ENCODE data around the gene SHQ1.

Gene SHQ1

GRCh38 chr3:72847751-72848702 is at the start of gene SHQ1 (continued):
- TF ChIP-seq CTCF (tag by site-specific recombination; IDR thresholded peaks at IDR 0.05), result no peak
- no peak for TF ChIP-seq TCF7L2 (IDR thresholded peaks at IDR 0.05; ENCODE audit: borderline replicate concordance, low read depth, low read length)
- TF ChIP-seq KLF9 (tag by site-specific recombination; IDR thresholded peaks at IDR 0.05; ENCODE audit: low read depth), result peak; percentile 76
- no peak for TF ChIP-seq SALL2 (tag by site-specific recombination; IDR thresholded peaks at IDR 0.05; ENCODE audit: borderline replicate concordance)
- peak; percentile 39 for TF ChIP-seq KLF1 (tag by site-specific recombination; IDR thresholded peaks at IDR 0.05)
- TF ChIP-seq, protein P1, sequence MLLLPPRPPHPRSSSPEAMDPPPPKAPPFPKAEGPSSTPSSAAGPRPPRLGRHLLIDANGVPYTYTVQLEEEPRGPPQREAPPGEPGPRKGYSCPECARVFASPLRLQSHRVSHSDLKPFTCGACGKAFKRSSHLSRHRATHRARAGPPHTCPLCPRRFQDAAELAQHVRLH (tag by site-specific recombination; IDR thresholded peaks at IDR 0.05), result no peak
- no peak for TF ChIP-seq ZNF555 (tag by site-specific recombination; conservative IDR thresholded peaks at IDR 0.05)
- TF ChIP-seq ZNF416 (tag by site-specific recombination; IDR thresholded peaks at IDR 0.05), result no peak
- peak; percentile 45; the same call in 1 of the 2 replicates for TF ChIP-seq IKZF3 (tag by site-specific recombination; IDR thresholded peaks at IDR 0.05)
- 0 out of 2 replicates have a peak, but pooled peaks have one; percentile 37 for TF ChIP-seq ZNF600 (tag by site-specific recombination; IDR thresholded peaks at IDR 0.05)
- no peak for TF ChIP-seq ZNF776 (tag by site-specific recombination; IDR thresholded peaks at IDR 0.05; ENCODE audit: borderline replicate concordance)
- TF ChIP-seq ZBTB11 (tag by site-specific recombination; conservative IDR thresholded peaks at IDR 0.05; ENCODE audit: low read depth), result peak; percentile 93
- TF ChIP-seq ZNF585B (tag by site-specific recombination; IDR thresholded peaks at IDR 0.05), result no peak
- no peak for TF ChIP-seq MEIS1 (CRISPR knock-in tag; IDR thresholded peaks at IDR 0.05; ENCODE audit: borderline replicate concordance)
- TF ChIP-seq SP2 (tag by site-specific recombination; IDR thresholded peaks at IDR 0.05), result peak; percentile 80
- no peak for TF ChIP-seq ZNF248 (tag by site-specific recombination; IDR thresholded peaks at IDR 0.05)
- 0 out of 2 replicates have a peak, but pooled peaks have one; percentile 54 for TF ChIP-seq ZNF2 (tag by site-specific recombination; IDR thresholded peaks at IDR 0.05)
- TF ChIP-seq ZEB2 (tag by site-specific recombination; IDR thresholded peaks at IDR 0.05), result peak; percentile 58; the same call in 1 of the 2 replicates
- no peak for TF ChIP-seq SCRT2 (tag by site-specific recombination; IDR thresholded peaks at IDR 0.05)
- TF ChIP-seq ZNF354C (tag by site-specific recombination; IDR thresholded peaks at IDR 0.05; ENCODE audit: borderline replicate concordance, low read depth), result no peak
- TF ChIP-seq ZNF571 (tag by site-specific recombination; IDR thresholded peaks at IDR 0.05), result no peak
- TF ChIP-seq YY2 (tag by site-specific recombination; IDR thresholded peaks at IDR 0.05), result no peak
- TF ChIP-seq ZNF404 (tag by site-specific recombination; IDR thresholded peaks at IDR 0.05), result no peak
- no peak for TF ChIP-seq ZNF621 (tag by site-specific recombination; IDR thresholded peaks at IDR 0.05)
- TF ChIP-seq, protein P2, sequence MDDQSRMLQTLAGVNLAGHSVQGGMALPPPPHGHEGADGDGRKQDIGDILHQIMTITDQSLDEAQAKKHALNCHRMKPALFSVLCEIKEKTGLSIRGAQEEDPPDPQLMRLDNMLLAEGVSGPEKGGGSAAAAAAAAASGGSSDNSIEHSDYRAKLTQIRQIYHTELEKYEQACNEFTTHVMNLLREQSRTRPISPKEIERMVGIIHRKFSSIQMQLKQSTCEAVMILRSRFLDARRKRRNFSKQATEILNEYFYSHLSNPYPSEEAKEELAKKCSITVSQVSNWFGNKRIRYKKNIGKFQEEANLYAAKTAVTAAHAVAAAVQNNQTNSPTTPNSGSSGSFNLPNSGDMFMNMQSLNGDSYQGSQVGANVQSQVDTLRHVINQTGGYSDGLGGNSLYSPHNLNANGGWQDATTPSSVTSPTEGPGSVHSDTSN (CRISPR knock-in tag; IDR thresholded peaks at IDR 0.05), result peak; percentile 40; the same call in 1 of the 2 replicates
- TF ChIP-seq ZSCAN23 (tag by site-specific recombination; IDR thresholded peaks at IDR 0.05), result no peak
- TF ChIP-seq ZNF184 (tag by site-specific recombination; IDR thresholded peaks at IDR 0.05), result no peak
- TF ChIP-seq, protein P3, sequence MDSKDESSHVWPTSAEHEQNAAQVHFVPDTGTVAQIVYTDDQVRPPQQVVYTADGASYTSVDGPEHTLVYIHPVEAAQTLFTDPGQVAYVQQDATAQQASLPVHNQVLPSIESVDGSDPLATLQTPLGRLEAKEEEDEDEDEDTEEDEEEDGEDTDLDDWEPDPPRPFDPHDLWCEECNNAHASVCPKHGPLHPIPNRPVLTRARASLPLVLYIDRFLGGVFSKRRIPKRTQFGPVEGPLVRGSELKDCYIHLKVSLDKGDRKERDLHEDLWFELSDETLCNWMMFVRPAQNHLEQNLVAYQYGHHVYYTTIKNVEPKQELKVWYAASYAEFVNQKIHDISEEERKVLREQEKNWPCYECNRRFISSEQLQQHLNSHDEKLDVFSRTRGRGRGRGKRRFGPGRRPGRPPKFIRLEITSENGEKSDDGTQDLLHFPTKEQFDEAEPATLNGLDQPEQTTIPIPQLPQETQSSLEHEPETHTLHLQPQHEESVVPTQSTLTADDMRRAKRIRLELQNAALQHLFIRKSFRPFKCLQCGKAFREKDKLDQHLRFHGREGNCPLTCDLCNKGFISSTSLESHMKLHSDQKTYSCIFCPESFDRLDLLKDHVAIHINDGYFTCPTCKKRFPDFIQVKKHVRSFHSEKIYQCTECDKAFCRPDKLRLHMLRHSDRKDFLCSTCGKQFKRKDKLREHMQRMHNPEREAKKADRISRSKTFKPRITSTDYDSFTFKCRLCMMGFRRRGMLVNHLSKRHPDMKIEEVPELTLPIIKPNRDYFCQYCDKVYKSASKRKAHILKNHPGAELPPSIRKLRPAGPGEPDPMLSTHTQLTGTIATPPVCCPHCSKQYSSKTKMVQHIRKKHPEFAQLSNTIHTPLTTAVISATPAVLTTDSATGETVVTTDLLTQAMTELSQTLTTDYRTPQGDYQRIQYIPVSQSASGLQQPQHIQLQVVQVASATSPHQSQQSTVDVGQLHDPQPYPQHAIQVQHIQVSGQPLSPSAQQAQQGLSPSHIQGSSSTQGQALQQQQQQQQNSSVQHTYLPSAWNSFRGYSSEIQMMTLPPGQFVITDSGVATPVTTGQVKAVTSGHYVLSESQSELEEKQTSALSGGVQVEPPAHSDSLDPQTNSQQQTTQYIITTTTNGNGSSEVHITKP (tag by site-specific recombination; IDR thresholded peaks at IDR 0.05), result peak; percentile 69
- no peak for TF ChIP-seq ZNF549 (tag by site-specific recombination; IDR thresholded peaks at IDR 0.05)
- TF ChIP-seq HOXC10 (CRISPR knock-in tag; IDR thresholded peaks at IDR 0.05), result no peak

Data from HEK293 (cell line).